GM18867 (cell line): ENCODE measurements around the gene ASPRV1.

Source experiments
- ATAC-seq: cut with Tn5 transposase; IDR thresholded peaks from one replicate; pipeline ENCODE4 v1.9.1; 2021; ENCODE audit warnings: mild to moderate bottlenecking, moderate library complexity; ENCODE audit not compliant: unreplicated experiment

Gene ASPRV1

GRCh38 chr2:69943843-69944525 lies 17.4 kb downstream of the ASPRV1 start:
- no peak for ATAC-seq

- ATAC-seq = no peak
Measured at GRCh38 chr2:69943000-69943842, 18.2 kb downstream of the ASPRV1 start.

GRCh38 chr2:69940691-69941090 lies 20.7 kb downstream of the ASPRV1 start:
- ATAC-seq = no peak

- ATAC-seq = no peak
Measured at GRCh38 chr2:69939722-69940121, 21.7 kb downstream of the ASPRV1 start.

GRCh38 chr2:69937968-69938367 lies 23.5 kb downstream of the ASPRV1 start:
- ATAC-seq = no peak

- no peak for ATAC-seq
Measured at GRCh38 chr2:69936906-69937305, 24.5 kb downstream of the ASPRV1 start.

- no peak for ATAC-seq
Measured at GRCh38 chr2:69935011-69935410, 26.4 kb downstream of the ASPRV1 start.

GRCh38 chr2:69934614-69934908 lies 26.9 kb downstream of the ASPRV1 start:
- no peak for ATAC-seq

- ATAC-seq = no peak
Measured at GRCh38 chr2:69933839-69934613, 27.4 kb downstream of the ASPRV1 start.

GRCh38 chr2:69933254-69933828 lies 28.1 kb downstream of the ASPRV1 start:
- ATAC-seq = no peak

GRCh38 chr2:69932596-69932922 lies 28.9 kb downstream of the ASPRV1 start:
- no peak for ATAC-seq

- ATAC-seq = no peak
Measured at GRCh38 chr2:69931832-69932595, 29.4 kb downstream of the ASPRV1 start.

- no peak for ATAC-seq
Measured at GRCh38 chr2:69926849-69927515, 34.4 kb downstream of the ASPRV1 start.

GRCh38 chr2:69923116-69923515 lies 38.3 kb downstream of the ASPRV1 start:
- ATAC-seq = no peak

- no peak for ATAC-seq
Measured at GRCh38 chr2:69918401-69918800, 43.0 kb downstream of the ASPRV1 start.

GRCh38 chr2:69917852-69918251 lies 43.6 kb downstream of the ASPRV1 start:
- ATAC-seq = no peak

- no peak for ATAC-seq
Measured at GRCh38 chr2:69916106-69916505, 45.3 kb downstream of the ASPRV1 start.

GRCh38 chr2:69914950-69915945 lies 46.2 kb downstream of the ASPRV1 start, which contains the start of gene MXD1:
TSS of gene MXD1 (plus strand) at chr2:69915109. CDS start at chr2:69915331, 222 bp downstream.
- ATAC-seq = peak; percentile 0
